K562 (cell line): ENCODE data around the gene MCEMP1. TPM values are rescaled to one million over a fixed set of nuclear protein-coding genes. Genes with fewer than 3 reads are reported as not detected.

ENCODE experiments used
- BCL6 ChIP-seq: fragments of 250-450 bp; sonication (Bioruptor Pico); IDR thresholded peaks from 2 replicates; pipeline ENCODE4 v1.4.0; 2020
- CEBPG ChIP-seq, 3 experiments: fragments of 200-800 bp in 1 of 3; sonication (Bioruptor generic) in 1 of 3; sonication (generic) in 1 of 3; formaldehyde crosslinking in 1 of 3; IDR thresholded peaks in 2 of 3; conservative IDR thresholded peaks in 1 of 3; 2 replicates each; pipeline versions ENCODE4 v1.6.1 to v1.8.0; 2016 to 2022; ENCODE audit warnings: missing compliant biosample characterization in 2 of 3, missing genetic modification characterization in 2 of 3, mild to moderate bottlenecking in 1 of 3, missing genetic modification reagents in 1 of 3
- NFATC3 ChIP-seq: fragments of 450-650 bp; IDR thresholded peaks from 2 replicates; pipeline ENCODE4 v1.6.1; 2017; ENCODE audit warnings: mild to moderate bottlenecking
- NFRKB ChIP-seq: fragments of 450-650 bp; IDR thresholded peaks from 2 replicates; pipeline ENCODE4 v1.6.1; 2016; ENCODE audit warnings: low read depth
- NFXL1 ChIP-seq: fragments of 450-650 bp; formaldehyde crosslinking; IDR thresholded peaks from 2 replicates; pipeline ENCODE4 v1.4.0; 2021; ENCODE audit warnings: mild to moderate bottlenecking
- PHF20 ChIP-seq: fragments of 450-650 bp; IDR thresholded peaks from 2 replicates; pipeline ENCODE4 v1.6.1; 2018; ENCODE audit not compliant: partially characterized antibody
- SREBF2 ChIP-seq: sonication (generic); formaldehyde crosslinking; IDR thresholded peaks from 2 replicates; pipeline ENCODE4 v1.4.0; 2020; ENCODE audit warnings: mild to moderate bottlenecking, missing genetic modification reagents
- UBTF ChIP-seq, 2 experiments: IDR thresholded peaks; 2 replicates each; pipeline ENCODE4 v1.6.1; 2012; ENCODE audit warnings: improper control_type of control experiment in 2 of 2, low read depth in 2 of 2, low read length in 2 of 2, borderline replicate concordance in 1 of 2
- ZKSCAN1 ChIP-seq: fragments of 150-350 bp; IDR thresholded peaks from 2 replicates; pipeline ENCODE4 v1.6.1; 2016; ENCODE audit warnings: low read depth, low read length
- ZMIZ1 ChIP-seq, 2 experiments: fragments of 150-350 bp in 1 of 2; IDR thresholded peaks; 2 replicates each; pipeline ENCODE4 v1.6.1; 2012 to 2016; ENCODE audit warnings: low read depth in 2 of 2, low read length in 2 of 2, mild to moderate bottlenecking in 1 of 2, moderate library complexity in 1 of 2
- ZNF165 ChIP-seq: fragments of 250-450 bp; sonication (Bioruptor Pico); IDR thresholded peaks from 2 replicates; pipeline ENCODE4 v1.4.0; 2020; ENCODE audit warnings: borderline replicate concordance
- ZNF407 ChIP-seq: fragments of 450-650 bp; IDR thresholded peaks from 2 replicates; pipeline ENCODE4 v1.6.1; 2016; ENCODE audit warnings: low read depth
- polyA plus RNA-seq, 8 experiments: library from polyadenylated mRNA; depleted of rRNA in 4 of 8; stranded (reverse) in 5 of 8; unstranded in 3 of 8; fragments of >200 nt; fragmentation: Nextera tagmentation in 2 of 8; fragmentation: Illumina TruSeq in 1 of 8; extraction: Ambion mirVana in 2 of 8; extraction: Trizol in 1 of 8; gene quantifications; 2 replicates each; pipeline versions ENCODE4 v1.2.1 to v1.2.3, GENCODE V29; 2011 to 2014; ENCODE audit warnings: inconsistent platforms in 1 of 8, missing spikeins in 1 of 8
- total RNA-seq, 7 experiments: library from RNA; depleted of rRNA in 6 of 7; stranded (reverse); fragments of >200 nt in 6 of 7; fragmentation: Illumina TruSeq in 2 of 7; extraction: Trizol in 2 of 7; gene quantifications; 2 replicates each; pipeline versions ENCODE4 v1.2.1 to v1.2.3, GENCODE V29; 2011 to 2021; ENCODE audit warnings: low replicate concordance in 1 of 7

The MCEMP1 gene
- total and polyA plus RNA-seq, 9 of the 15 experiments (the other 6 are each of a cell fraction or from before 2014, with no cell fraction given): 0.11 to 1.8 (median 0.51) TPM

- TF ChIP-seq ZNF407 (no peak), UBTF (IDR thresholded peaks at IDR 0.05; ENCODE audit: borderline replicate concordance in 1 of 2, low read depth in 2 of 2, low read length in 2 of 2) (no peak), NFATC3 (no peak), ZKSCAN1 (peak; percentile 21; the same call in 1 of the 2 replicates), ZNF165 (CRISPR knock-in tag) (no peak), ZMIZ1 (IDR thresholded peaks at IDR 0.05; ENCODE audit: low read depth in 2 of 2, low read length in 2 of 2) (no peak; a peak in 1 of 4 replicates), NFXL1 (CRISPR knock-in tag) (no peak), SREBF2 (CRISPR knock-in tag) (no peak), CEBPG (CRISPR knock-in tag; IDR thresholded peaks at IDR 0.05) (no peak), CEBPG (tag; conservative IDR thresholded peaks at IDR 0.05 in 1 of 2, IDR thresholded peaks at IDR 0.05 in 1 of 2) (peak in 1 of 2 experiments; percentile 75; a peak in 1 of 4 replicates), NFRKB (0 out of 2 replicates have a peak, but pooled peaks have one; percentile 75), PHF20 (peak; percentile 98), BCL6 (CRISPR knock-in tag) (no peak)
Measured at GRCh38 chr19:7629347-7630054, 47.4 kb upstream of the MCEMP1 start, which contains the start of the genes PET100 and XAB2 (continued).
